ENCODE data around the gene SMG6. TPM values are rescaled to one million over a fixed set of nuclear protein-coding genes. Genes with fewer than 3 reads are reported as not detected.

Gene SMG6
- total RNA-seq, 1 experiment from 2014 or later: 13.5 TPM

DNA sequence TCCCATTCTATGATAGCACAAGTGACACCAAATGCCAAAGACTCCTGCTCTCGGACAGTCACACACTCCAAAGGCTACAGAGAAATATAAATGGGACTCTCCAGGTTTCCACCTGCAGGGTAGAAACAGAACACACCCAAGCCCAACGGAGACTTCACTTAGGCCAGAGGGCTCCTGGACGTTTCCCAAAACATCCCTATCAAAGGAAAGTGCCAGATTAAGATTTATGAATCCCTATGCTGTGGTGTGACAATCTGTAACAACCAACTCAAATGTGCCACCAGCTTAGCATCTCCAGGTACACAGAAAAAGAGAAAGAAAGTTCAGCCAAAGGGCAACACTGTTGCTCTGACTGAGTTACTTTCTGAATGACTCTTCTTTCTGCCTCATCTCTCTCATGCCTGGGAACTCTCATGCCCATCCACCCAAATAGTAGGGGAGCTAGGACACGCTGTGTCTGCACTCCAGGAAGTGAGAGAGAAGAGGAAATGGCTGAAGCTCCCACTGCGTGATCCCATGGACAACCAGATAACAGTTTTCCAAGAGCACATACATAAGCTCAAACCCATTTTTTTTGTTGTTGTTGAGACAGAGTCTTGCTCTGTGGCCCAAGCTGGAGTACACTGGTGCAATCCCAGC is 49.7 kb downstream of the SMG6 start:
- Mint-ChIP-seq H3K36me3 (ENCODE audit: insufficient read depth, unreplicated experiment) (no peaks in the 10 kb centered on the region), H3K4me3 (ENCODE audit: low read depth, unreplicated experiment) (no peak overlapping the region), H3K4me1 (ENCODE audit: low read depth, unreplicated experiment) (no peaks in the 10 kb centered on the region), H3K27me3 (ENCODE audit: unreplicated experiment) (no peaks in the 10 kb centered on the region), H3K9me3 (ENCODE audit: low read depth, unreplicated experiment) (no peaks in the 10 kb centered on the region), H3K27ac (ENCODE audit: unreplicated experiment) (no peak overlapping the region)
- TF ChIP-seq, protein P1, sequence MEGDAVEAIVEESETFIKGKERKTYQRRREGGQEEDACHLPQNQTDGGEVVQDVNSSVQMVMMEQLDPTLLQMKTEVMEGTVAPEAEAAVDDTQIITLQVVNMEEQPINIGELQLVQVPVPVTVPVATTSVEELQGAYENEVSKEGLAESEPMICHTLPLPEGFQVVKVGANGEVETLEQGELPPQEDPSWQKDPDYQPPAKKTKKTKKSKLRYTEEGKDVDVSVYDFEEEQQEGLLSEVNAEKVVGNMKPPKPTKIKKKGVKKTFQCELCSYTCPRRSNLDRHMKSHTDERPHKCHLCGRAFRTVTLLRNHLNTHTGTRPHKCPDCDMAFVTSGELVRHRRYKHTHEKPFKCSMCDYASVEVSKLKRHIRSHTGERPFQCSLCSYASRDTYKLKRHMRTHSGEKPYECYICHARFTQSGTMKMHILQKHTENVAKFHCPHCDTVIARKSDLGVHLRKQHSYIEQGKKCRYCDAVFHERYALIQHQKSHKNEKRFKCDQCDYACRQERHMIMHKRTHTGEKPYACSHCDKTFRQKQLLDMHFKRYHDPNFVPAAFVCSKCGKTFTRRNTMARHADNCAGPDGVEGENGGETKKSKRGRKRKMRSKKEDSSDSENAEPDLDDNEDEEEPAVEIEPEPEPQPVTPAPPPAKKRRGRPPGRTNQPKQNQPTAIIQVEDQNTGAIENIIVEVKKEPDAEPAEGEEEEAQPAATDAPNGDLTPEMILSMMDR (IDR thresholded peaks at IDR 0.05; ENCODE audit: unreplicated experiment): no peak
- intact Hi-C loops (cut with micrococcal nuclease; ENCODE audit: unreplicated experiment): no loop called here
- no peak for DNase-seq
- CTCF ChIA-PET: no interaction called here
- BruUV-seq (replicated peaks): no TSS peak

DNA sequence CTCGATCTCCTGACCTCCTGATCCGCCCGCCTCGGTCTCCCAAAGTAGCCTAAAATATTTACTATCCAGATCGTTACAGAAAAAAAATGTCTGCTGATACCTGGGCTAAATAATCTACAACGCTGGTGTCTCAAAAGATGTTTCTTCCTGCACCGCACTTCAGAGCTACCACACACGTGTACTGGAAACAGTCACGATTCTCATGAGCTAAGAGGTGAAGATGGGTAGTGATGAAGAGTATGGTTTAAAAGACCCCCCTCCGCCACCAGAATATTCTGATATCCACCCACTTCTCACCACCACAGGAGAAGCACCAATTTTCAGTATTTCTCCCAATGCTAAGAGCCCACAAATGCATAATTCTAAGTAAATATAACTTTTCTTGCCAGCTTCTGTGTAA is 50.2 kb downstream of the SMG6 start:
- BruUV-seq (replicated peaks): no TSS peak
- H3K4me1 Mint-ChIP-seq (ENCODE audit: low read depth, unreplicated experiment): no peaks in the 10 kb centered on the region
- CTCF ChIA-PET: no interaction called here
- TF ChIP-seq, protein P1 (IDR thresholded peaks at IDR 0.05; ENCODE audit: unreplicated experiment): no peak
- H3K27me3 Mint-ChIP-seq (ENCODE audit: unreplicated experiment): no peaks in the 10 kb centered on the region
- no peak overlapping the region for H3K4me3 Mint-ChIP-seq (ENCODE audit: low read depth, unreplicated experiment)
- H3K36me3 Mint-ChIP-seq (ENCODE audit: insufficient read depth, unreplicated experiment): no peaks in the 10 kb centered on the region
- no peak for DNase-seq
- intact Hi-C loops (cut with micrococcal nuclease; ENCODE audit: unreplicated experiment): no loop called here
- H3K27ac Mint-ChIP-seq (ENCODE audit: unreplicated experiment): no peak overlapping the region
- no peaks in the 10 kb centered on the region for H3K9me3 Mint-ChIP-seq (ENCODE audit: low read depth, unreplicated experiment)

DNA sequence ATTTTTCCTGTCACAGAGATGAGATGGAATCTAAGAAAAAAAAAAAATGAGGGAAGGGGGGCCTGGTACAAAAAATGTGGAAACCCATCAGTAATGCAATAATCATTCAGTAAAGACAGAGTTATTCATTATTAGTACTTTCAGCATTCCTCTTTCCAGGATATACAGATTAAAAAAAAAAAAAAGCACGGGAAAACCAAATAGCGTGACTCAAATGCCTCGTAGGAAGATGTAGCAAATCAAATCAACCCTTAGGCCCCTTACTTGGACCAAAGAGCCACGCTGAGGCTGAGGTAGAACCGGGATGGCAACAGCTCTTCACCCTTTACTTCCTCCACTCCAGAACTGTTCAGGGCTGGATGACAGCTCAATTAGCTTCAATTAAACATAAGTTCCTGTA is 52.5 kb downstream of the SMG6 start:
- no peaks in the 10 kb centered on the region for H3K27me3 Mint-ChIP-seq (ENCODE audit: unreplicated experiment)
- no peaks in the 10 kb centered on the region for H3K4me1 Mint-ChIP-seq (ENCODE audit: low read depth, unreplicated experiment)
- no peak overlapping the region for H3K27ac Mint-ChIP-seq (ENCODE audit: unreplicated experiment)
- H3K36me3 Mint-ChIP-seq (ENCODE audit: insufficient read depth, unreplicated experiment): no peaks in the 10 kb centered on the region
- no peak for DNase-seq
- intact Hi-C loops (cut with micrococcal nuclease; ENCODE audit: unreplicated experiment): no loop called here
- BruUV-seq (replicated peaks): no TSS peak
- H3K4me3 Mint-ChIP-seq (ENCODE audit: low read depth, unreplicated experiment): no peak overlapping the region
- H3K9me3 Mint-ChIP-seq (ENCODE audit: low read depth, unreplicated experiment): no peaks in the 10 kb centered on the region
- CTCF ChIA-PET: no interaction called here
- TF ChIP-seq, protein P1 (IDR thresholded peaks at IDR 0.05; ENCODE audit: unreplicated experiment): no peak

DNA sequence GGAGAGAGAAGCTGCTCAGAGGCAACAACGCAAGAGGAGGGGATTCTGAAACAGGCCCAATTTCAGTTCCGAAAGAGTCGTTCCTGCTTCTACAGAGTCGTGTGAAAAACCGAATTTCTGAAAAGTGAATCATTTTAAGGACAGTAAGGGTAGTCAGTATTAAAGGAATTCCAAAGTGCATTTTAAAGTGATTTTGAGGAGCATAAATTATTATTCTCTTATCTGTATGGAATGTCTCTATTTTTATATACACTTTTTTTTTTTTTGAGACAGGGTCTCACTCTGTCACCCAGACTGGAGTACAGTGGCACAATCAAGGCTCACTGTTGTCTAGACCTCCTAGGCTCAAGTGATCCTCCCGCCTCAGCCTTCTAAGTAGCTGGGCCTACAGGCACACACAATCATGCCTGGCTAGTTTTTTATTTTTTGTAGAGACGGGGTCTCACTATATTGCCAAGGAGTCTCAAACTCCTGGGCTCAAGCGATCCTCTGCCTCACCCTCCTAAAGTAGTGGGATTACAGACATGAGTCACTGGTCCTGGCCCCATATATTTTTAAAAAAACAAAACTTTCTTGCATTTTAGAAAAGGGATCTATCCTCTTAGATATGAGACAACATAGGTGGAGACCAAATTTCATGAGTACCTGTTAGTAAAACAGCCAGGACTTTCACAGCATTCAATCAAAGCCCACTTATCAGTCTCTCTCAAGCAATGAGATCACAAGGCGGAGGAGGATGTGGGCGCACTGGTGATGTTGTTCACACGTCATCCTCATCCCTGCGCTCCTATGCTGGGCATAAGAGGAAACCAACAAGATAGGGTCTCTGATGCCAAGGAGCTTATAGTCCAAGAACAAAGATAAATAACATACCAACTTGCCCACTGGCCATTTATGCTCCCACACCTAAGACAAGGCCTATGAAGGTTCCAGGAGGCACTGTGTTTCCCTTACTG is 53.2 kb downstream of the SMG6 start:
- TF ChIP-seq, protein P1 (IDR thresholded peaks at IDR 0.05; ENCODE audit: unreplicated experiment): no peak
- CTCF ChIA-PET: no interaction called here
- Mint-ChIP-seq H3K4me1 (ENCODE audit: low read depth, unreplicated experiment) (no peaks in the 10 kb centered on the region), H3K36me3 (ENCODE audit: insufficient read depth, unreplicated experiment) (no peaks in the 10 kb centered on the region), H3K27me3 (ENCODE audit: unreplicated experiment) (no peaks in the 10 kb centered on the region), H3K4me3 (ENCODE audit: low read depth, unreplicated experiment) (no peak overlapping the region), H3K9me3 (ENCODE audit: low read depth, unreplicated experiment) (no peaks in the 10 kb centered on the region), H3K27ac (ENCODE audit: unreplicated experiment) (no peak overlapping the region)
- intact Hi-C loops (cut with micrococcal nuclease; ENCODE audit: unreplicated experiment): no loop called here
- DNase-seq: no peak
- no TSS peak for BruUV-seq (replicated peaks)
